Measurements from ENCODE around the gene FBXL17.

- TF ChIP-seq, protein P1, sequence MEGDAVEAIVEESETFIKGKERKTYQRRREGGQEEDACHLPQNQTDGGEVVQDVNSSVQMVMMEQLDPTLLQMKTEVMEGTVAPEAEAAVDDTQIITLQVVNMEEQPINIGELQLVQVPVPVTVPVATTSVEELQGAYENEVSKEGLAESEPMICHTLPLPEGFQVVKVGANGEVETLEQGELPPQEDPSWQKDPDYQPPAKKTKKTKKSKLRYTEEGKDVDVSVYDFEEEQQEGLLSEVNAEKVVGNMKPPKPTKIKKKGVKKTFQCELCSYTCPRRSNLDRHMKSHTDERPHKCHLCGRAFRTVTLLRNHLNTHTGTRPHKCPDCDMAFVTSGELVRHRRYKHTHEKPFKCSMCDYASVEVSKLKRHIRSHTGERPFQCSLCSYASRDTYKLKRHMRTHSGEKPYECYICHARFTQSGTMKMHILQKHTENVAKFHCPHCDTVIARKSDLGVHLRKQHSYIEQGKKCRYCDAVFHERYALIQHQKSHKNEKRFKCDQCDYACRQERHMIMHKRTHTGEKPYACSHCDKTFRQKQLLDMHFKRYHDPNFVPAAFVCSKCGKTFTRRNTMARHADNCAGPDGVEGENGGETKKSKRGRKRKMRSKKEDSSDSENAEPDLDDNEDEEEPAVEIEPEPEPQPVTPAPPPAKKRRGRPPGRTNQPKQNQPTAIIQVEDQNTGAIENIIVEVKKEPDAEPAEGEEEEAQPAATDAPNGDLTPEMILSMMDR (IDR thresholded peaks at IDR 0.05): no peak
- no peak for TF ChIP-seq EZH2 (IDR thresholded peaks at IDR 0.05; ENCODE audit: borderline replicate concordance, insufficient read depth, low read depth, low read length, poor library complexity, severe bottlenecking)
These were observed 378.7 kb downstream of the FBXL17 start for GRCh38 chr5:108003178-108003577.
